OCI-LY1 (cell line): ENCODE data around the gene ACTN4.
A peak's percentile ranks its signal among the peaks of the same experiment; 100 is the strongest.

Experiments used
- H2AFZ ChIP-seq: fragments of 200-600 bp; sonication (generic), shearing (Covaris generic); 2 replicates; pipeline ENCODE4 v1.6.0; 2014; ENCODE audit warnings: antibody characterized with exemption, mild to moderate bottlenecking, low read length
- H3F3A ChIP-seq: fragments of 200-600 bp; sonication (generic), shearing (Covaris generic); 2 replicates; pipeline ENCODE4 v1.6.0; 2014; ENCODE audit warnings: mild to moderate bottlenecking, antibody characterized with exemption, low read length, moderate library complexity; ENCODE audit not compliant: insufficient read depth
- H3K27ac ChIP-seq: fragments of 200-600 bp; sonication (generic); 2 replicates; pipeline ENCODE4 v1.5.1; 2014; ENCODE audit warnings: low read length, mixed run types, mild to moderate bottlenecking, low read depth; ENCODE audit not compliant: poor library complexity, severe bottlenecking
- H3K27me3 ChIP-seq: fragments of 200-600 bp; sonication (generic); 2 replicates; pipeline ENCODE4 v1.6.0; 2014; ENCODE audit warnings: antibody characterized with exemption, mild to moderate bottlenecking, low read length, moderate library complexity; ENCODE audit not compliant: insufficient read depth
- H3K36me3 ChIP-seq: fragments of 200-600 bp; sonication (generic); 2 replicates; pipeline ENCODE4 v1.6.1; 2014; ENCODE audit warnings: mild to moderate bottlenecking, antibody characterized with exemption, low read length, moderate library complexity, mixed read lengths; ENCODE audit not compliant: insufficient read depth
- H3K4me1 ChIP-seq: fragments of 200-600 bp; sonication (generic); 2 replicates; pipeline ENCODE4 v1.5.1; 2014; ENCODE audit warnings: mild to moderate bottlenecking, low read length, moderate library complexity; ENCODE audit not compliant: insufficient read depth, severe bottlenecking
- H3K4me2 ChIP-seq: fragments of 200-600 bp; sonication (generic), shearing (Covaris generic); 2 replicates; pipeline ENCODE4 v1.6.1; 2014; ENCODE audit warnings: low read length
- H3K4me3 ChIP-seq: fragments of 200-600 bp; sonication (generic); 2 replicates; pipeline ENCODE4 v1.5.1; 2014; ENCODE audit warnings: low read length, low read depth, mild to moderate bottlenecking, mixed read lengths; ENCODE audit not compliant: poor library complexity, severe bottlenecking
- H3K79me2 ChIP-seq: fragments of 200-600 bp; shearing (Covaris generic); 2 replicates; pipeline ENCODE4 v1.6.1; 2016; ENCODE audit warnings: mixed run types, low read length, mixed read lengths; ENCODE audit not compliant: insufficient read depth
- H3K9ac ChIP-seq: fragments of 200-600 bp; sonication (generic), shearing (Covaris generic); 2 replicates; pipeline ENCODE4 v1.6.1; 2014; ENCODE audit warnings: mild to moderate bottlenecking, low read length, mixed read lengths
- H3K9me2 ChIP-seq: fragments of 200-600 bp; sonication (generic), shearing (Covaris generic); 2 replicates; pipeline ENCODE4 v1.6.1; 2014; ENCODE audit warnings: low read depth, mild to moderate bottlenecking, low read length, mixed read lengths
- H3K9me3 ChIP-seq: fragments of 200-600 bp; shearing (Covaris generic); 2 replicates; pipeline ENCODE4 v1.6.1; 2014; ENCODE audit warnings: low read length, mixed read lengths
- H4K20me1 ChIP-seq: fragments of 200-600 bp; sonication (generic), shearing (Covaris generic); 2 replicates; pipeline ENCODE4 v1.6.0; 2016; ENCODE audit warnings: mild to moderate bottlenecking, low read length; ENCODE audit not compliant: insufficient read depth
- CTCF ChIP-seq: fragments of 200-600 bp; sonication (generic), shearing (Covaris generic); IDR thresholded peaks from 2 replicates; pipeline ENCODE4 v1.5.1; 2017; ENCODE audit warnings: mild to moderate bottlenecking, antibody characterized with exemption, low read length, moderate library complexity, mixed read lengths
- EZH2 ChIP-seq: fragments of 200-600 bp; sonication (generic), shearing (Covaris generic); IDR thresholded peaks from 2 replicates; pipeline ENCODE4 v1.8.0; 2017; ENCODE audit warnings: borderline replicate concordance, mixed run types, mild to moderate bottlenecking, antibody characterized with exemption, low read length, moderate library complexity, mixed read lengths

The ACTN4 gene

GRCh38 chr19:38734426-38735256 lies 87.2 kb downstream of the ACTN4 start:
- peaks cover 26% of the 10 kb centered on the region for H3K4me1 ChIP-seq
- H2AFZ ChIP-seq: no peak overlapping the region
- no peaks in the 10 kb centered on the region for H3K9me2 ChIP-seq
- no peaks in the 10 kb centered on the region for H3K9me3 ChIP-seq
- H4K20me1 ChIP-seq: no peaks in the 10 kb centered on the region
- H3K27me3 ChIP-seq: no peaks in the 10 kb centered on the region
- no peaks in the 10 kb centered on the region for H3F3A ChIP-seq
- peak overlapping the region; percentile 68 for H3K27ac ChIP-seq
- peak overlapping the region; percentile 65 for H3K9ac ChIP-seq
- no peaks in the 10 kb centered on the region for H3K79me2 ChIP-seq
- no peak for TF ChIP-seq EZH2
- no peak for TF ChIP-seq CTCF
- peak overlapping the region; percentile 63 for H3K4me3 ChIP-seq
- H3K36me3 ChIP-seq: peaks cover 18% of the 10 kb centered on the region
- peak overlapping the region; percentile 88 for H3K4me2 ChIP-seq

GRCh38 chr19:38735257-38735686 lies 87.8 kb downstream of the ACTN4 start:
- no peaks in the 10 kb centered on the region for H3F3A ChIP-seq
- peak overlapping the region; percentile 68 for H3K27ac ChIP-seq
- H4K20me1 ChIP-seq: no peaks in the 10 kb centered on the region
- peak overlapping the region; percentile 65 for H3K9ac ChIP-seq
- no peaks in the 10 kb centered on the region for H3K79me2 ChIP-seq
- H3K9me2 ChIP-seq: no peaks in the 10 kb centered on the region
- peak overlapping the region; percentile 63 for H3K4me3 ChIP-seq
- TF ChIP-seq CTCF (no peak), EZH2 (no peak)
- H3K27me3 ChIP-seq: no peaks in the 10 kb centered on the region
- no peak overlapping the region for H2AFZ ChIP-seq
- H3K4me1 ChIP-seq: peaks cover 26% of the 10 kb centered on the region
- peaks cover 17% of the 10 kb centered on the region for H3K36me3 ChIP-seq
- H3K9me3 ChIP-seq: no peaks in the 10 kb centered on the region
- peak overlapping the region; percentile 88 for H3K4me2 ChIP-seq

- Histone ChIP-seq H3K27ac (no peak overlapping the region), H3K9ac (no peak overlapping the region), H3K4me2 (peak overlapping the region; percentile 70), H3K4me1 (peaks cover 26% of the 10 kb centered on the region), H2AFZ (no peak overlapping the region), H3K79me2 (no peaks in the 10 kb centered on the region), H3K9me2 (no peaks in the 10 kb centered on the region), H3K9me3 (no peaks in the 10 kb centered on the region), H3K27me3 (no peaks in the 10 kb centered on the region), H3F3A (no peaks in the 10 kb centered on the region), H3K36me3 (peaks cover 9% of the 10 kb centered on the region; the same call in 1 of the 2 replicates), H4K20me1 (no peaks in the 10 kb centered on the region), H3K4me3 (peak overlapping the region; percentile 61)
- TF ChIP-seq EZH2: no peak
- no peak for TF ChIP-seq CTCF
Measured at GRCh38 chr19:38736036-38736412, 88.6 kb downstream of the ACTN4 start.
